K562 (cell line): ENCODE data around the gene STAM2. TPM values are rescaled to one million over a fixed set of nuclear protein-coding genes. Genes with fewer than 3 reads are reported as not detected.

ENCODE experiments used
- BRD9 ChIP-seq: fragments of 450-650 bp; IDR thresholded peaks from 2 replicates; pipeline ENCODE4 v1.6.1; 2018; ENCODE audit warnings: low read depth; ENCODE audit not compliant: partially characterized antibody
- CHD1 ChIP-seq: fragments of 200-600 bp; sonication (generic); IDR thresholded peaks from one replicate; pipeline ENCODE4 v1.6.1; 2012; ENCODE audit warnings: mild to moderate bottlenecking, moderate library complexity, low read length, inconsistent platforms
- FOSL1 ChIP-seq: fragments of 200-800 bp; sonication (Bioruptor generic); conservative IDR thresholded peaks from 2 replicates; pipeline ENCODE4 v1.6.1; 2016; ENCODE audit warnings: missing genetic modification characterization, missing compliant biosample characterization
- HNRNPH1 ChIP-seq: fragments of 200-400 bp; formaldehyde crosslinking; optimal IDR thresholded peaks from 2 replicates; pipeline ENCODE3; 2017; ENCODE audit warnings: low read depth, mild to moderate bottlenecking, low read length, moderate library complexity
- KAT8 ChIP-seq: fragments of 450-650 bp; IDR thresholded peaks from 2 replicates; pipeline ENCODE4 v1.6.1; 2016; ENCODE audit warnings: low read depth, mild to moderate bottlenecking
- MEF2A ChIP-seq: IDR thresholded peaks from 2 replicates; pipeline ENCODE4 v1.6.1; 2011; ENCODE audit warnings: low read depth, mild to moderate bottlenecking, low read length, moderate library complexity; ENCODE audit not compliant: control insufficient read depth
- PYGO2 ChIP-seq: fragments of 450-650 bp; IDR thresholded peaks from 2 replicates; pipeline ENCODE4 v1.6.1; 2016; ENCODE audit warnings: mild to moderate bottlenecking, missing genetic modification characterization, moderate library complexity, missing compliant biosample characterization
- SAP30 ChIP-seq: fragments of 200-600 bp; sonication (generic); IDR thresholded peaks from 2 replicates; pipeline ENCODE4 v1.6.1; 2012; ENCODE audit warnings: borderline replicate concordance, low read depth, mild to moderate bottlenecking, moderate library complexity, low read length, control low read depth, inconsistent platforms; ENCODE audit not compliant: insufficient read depth, poor library complexity, severe bottlenecking
- TARDBP ChIP-seq: fragments of 450-650 bp; IDR thresholded peaks from 2 replicates; pipeline ENCODE4 v1.6.1; 2016
- ZFP30 ChIP-seq: fragments of 250-450 bp; sonication (Bioruptor Pico); IDR thresholded peaks from 2 replicates; pipeline ENCODE4 v1.8.0; 2022; ENCODE audit warnings: moderate library complexity, mild to moderate bottlenecking, inconsistent platforms, borderline replicate concordance
- ZNF699 ChIP-seq: fragments of 250-450 bp; sonication (Bioruptor Pico); IDR thresholded peaks from 2 replicates; pipeline ENCODE4 v1.8.0; 2021; ENCODE audit warnings: mild to moderate bottlenecking, moderate library complexity; ENCODE audit not compliant: insufficient replicate concordance
- polyA plus RNA-seq, 8 experiments: library from polyadenylated mRNA; depleted of rRNA in 4 of 8; stranded (reverse) in 5 of 8; unstranded in 3 of 8; fragments of >200 nt; fragmentation: Nextera tagmentation in 2 of 8; fragmentation: Illumina TruSeq in 1 of 8; extraction: Ambion mirVana in 2 of 8; extraction: Trizol in 1 of 8; gene quantifications; 2 replicates each; pipeline versions ENCODE4 v1.2.1 to v1.2.3, GENCODE V29; 2011 to 2014; ENCODE audit warnings: inconsistent platforms in 1 of 8, missing spikeins in 1 of 8
- total RNA-seq, 7 experiments: library from RNA; depleted of rRNA in 6 of 7; stranded (reverse); fragments of >200 nt in 6 of 7; fragmentation: Illumina TruSeq in 2 of 7; extraction: Trizol in 2 of 7; gene quantifications; 2 replicates each; pipeline versions ENCODE4 v1.2.1 to v1.2.3, GENCODE V29; 2011 to 2021; ENCODE audit warnings: low replicate concordance in 1 of 7
- TF ChIP-seq, protein P1 (sequence below), 3 experiments: fragments of 200-800 bp in 1 of 3; sonication (Bioruptor generic) in 1 of 3; sonication (generic) in 1 of 3; formaldehyde crosslinking in 1 of 3; IDR thresholded peaks; 2 replicates each; pipeline versions ENCODE4 v1.6.1 to v1.8.0; 2016 to 2022; ENCODE audit warnings: mild to moderate bottlenecking in 2 of 3, missing compliant biosample characterization in 2 of 3, missing genetic modification characterization in 2 of 3, missing genetic modification reagents in 1 of 3
- TF ChIP-seq, protein P2 (sequence below): fragments of 250-450 bp; sonication (Bioruptor Pico); IDR thresholded peaks from 2 replicates; pipeline ENCODE4 v1.9.0; 2021; ENCODE audit warnings: mild to moderate bottlenecking, inconsistent platforms
- TF ChIP-seq, protein P3 (sequence below): fragments of 250-450 bp; sonication (Bioruptor Pico); IDR thresholded peaks from 2 replicates; pipeline ENCODE4 v1.8.0; 2022; ENCODE audit warnings: inconsistent platforms, mild to moderate bottlenecking, moderate library complexity, borderline replicate concordance
- TF ChIP-seq, protein P4 (sequence below): sonication (generic); formaldehyde crosslinking; IDR thresholded peaks from 2 replicates; pipeline ENCODE4 v1.8.0; 2022; ENCODE audit warnings: missing genetic modification reagents, mild to moderate bottlenecking, borderline replicate concordance
- TF ChIP-seq, protein P5 (sequence below): fragments of 150-350 bp; conservative IDR thresholded peaks from 2 replicates; pipeline ENCODE4 v1.6.1; 2014; ENCODE audit warnings: low read length

The STAM2 gene
- total and polyA plus RNA-seq, 9 of the 15 experiments (the other 6 are each of a cell fraction or from before 2014, with no cell fraction given): 4.5 to 13.9 (median 8.7) TPM

DNA sequence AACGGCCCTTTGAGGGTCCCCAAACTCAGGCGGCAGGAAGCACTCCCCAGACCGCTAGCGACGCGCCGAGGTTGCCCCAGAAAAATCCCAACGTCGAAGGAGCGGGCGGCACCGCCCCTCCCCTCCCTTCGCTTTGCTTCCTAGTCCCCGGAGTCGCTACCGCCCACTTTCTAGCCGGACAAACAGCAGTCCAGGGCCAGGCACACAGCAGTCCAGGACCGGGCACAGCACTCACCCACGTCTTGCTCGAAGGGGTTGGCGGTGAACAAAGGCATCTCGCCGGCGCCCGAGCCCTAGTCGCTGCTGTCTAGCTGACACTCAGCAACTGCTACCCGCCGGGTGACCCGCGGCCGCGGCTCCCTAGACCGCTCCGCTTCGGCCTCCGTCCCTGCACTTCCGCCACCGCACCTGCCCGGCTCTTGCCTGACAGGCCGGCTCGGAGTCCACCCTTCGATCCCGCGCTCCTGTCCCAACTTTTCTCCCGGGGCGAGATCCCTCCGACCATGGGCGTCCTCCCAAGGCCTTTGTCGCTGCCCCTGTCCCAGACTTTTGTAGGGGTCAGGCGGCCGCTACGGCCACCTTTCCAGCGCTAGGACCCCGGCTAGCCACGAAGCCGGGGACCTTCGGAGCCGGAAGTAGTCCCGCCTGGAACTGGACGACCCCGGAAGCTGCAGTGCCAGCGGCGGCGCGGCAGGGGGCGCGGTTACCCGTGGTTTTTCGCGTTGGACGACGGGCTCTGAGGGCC, at the start of gene STAM2 (continued):
- TF ChIP-seq, protein P1, sequence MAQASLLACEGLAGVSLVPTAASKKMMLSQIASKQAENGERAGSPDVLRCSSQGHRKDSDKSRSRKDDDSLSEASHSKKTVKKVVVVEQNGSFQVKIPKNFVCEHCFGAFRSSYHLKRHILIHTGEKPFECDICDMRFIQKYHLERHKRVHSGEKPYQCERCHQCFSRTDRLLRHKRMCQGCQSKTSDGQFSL (CRISPR knock-in tag; IDR thresholded peaks at IDR 0.05): no peak
- TF ChIP-seq, protein P1 (tag; IDR thresholded peaks at IDR 0.05): no peak
- TF ChIP-seq BRD9 (no peak), SAP30 (peak; percentile 96), ZNF699 (CRISPR knock-in tag) (no peak), ZFP30 (CRISPR knock-in tag) (no peak), HNRNPH1 (no peak), TARDBP (no peak), FOSL1 (tag) (peak; percentile 71), KAT8 (no peak), CHD1 (no peak), MEF2A (no peak), PYGO2 (tag) (no peak)
- TF ChIP-seq, protein P2, sequence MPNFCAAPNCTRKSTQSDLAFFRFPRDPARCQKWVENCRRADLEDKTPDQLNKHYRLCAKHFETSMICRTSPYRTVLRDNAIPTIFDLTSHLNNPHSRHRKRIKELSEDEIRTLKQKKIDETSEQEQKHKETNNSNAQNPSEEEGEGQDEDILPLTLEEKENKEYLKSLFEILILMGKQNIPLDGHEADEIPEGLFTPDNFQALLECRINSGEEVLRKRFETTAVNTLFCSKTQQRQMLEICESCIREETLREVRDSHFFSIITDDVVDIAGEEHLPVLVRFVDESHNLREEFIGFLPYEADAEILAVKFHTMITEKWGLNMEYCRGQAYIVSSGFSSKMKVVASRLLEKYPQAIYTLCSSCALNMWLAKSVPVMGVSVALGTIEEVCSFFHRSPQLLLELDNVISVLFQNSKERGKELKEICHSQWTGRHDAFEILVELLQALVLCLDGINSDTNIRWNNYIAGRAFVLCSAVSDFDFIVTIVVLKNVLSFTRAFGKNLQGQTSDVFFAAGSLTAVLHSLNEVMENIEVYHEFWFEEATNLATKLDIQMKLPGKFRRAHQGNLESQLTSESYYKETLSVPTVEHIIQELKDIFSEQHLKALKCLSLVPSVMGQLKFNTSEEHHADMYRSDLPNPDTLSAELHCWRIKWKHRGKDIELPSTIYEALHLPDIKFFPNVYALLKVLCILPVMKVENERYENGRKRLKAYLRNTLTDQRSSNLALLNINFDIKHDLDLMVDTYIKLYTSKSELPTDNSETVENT: peak; percentile 71; the same call in 1 of the 2 replicates
- TF ChIP-seq, protein P3, sequence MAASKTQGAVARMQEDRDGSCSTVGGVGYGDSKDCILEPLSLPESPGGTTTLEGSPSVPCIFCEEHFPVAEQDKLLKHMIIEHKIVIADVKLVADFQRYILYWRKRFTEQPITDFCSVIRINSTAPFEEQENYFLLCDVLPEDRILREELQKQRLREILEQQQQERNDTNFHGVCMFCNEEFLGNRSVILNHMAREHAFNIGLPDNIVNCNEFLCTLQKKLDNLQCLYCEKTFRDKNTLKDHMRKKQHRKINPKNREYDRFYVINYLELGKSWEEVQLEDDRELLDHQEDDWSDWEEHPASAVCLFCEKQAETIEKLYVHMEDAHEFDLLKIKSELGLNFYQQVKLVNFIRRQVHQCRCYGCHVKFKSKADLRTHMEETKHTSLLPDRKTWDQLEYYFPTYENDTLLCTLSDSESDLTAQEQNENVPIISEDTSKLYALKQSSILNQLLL (CRISPR knock-in tag): no peak
- TF ChIP-seq, protein P4, sequence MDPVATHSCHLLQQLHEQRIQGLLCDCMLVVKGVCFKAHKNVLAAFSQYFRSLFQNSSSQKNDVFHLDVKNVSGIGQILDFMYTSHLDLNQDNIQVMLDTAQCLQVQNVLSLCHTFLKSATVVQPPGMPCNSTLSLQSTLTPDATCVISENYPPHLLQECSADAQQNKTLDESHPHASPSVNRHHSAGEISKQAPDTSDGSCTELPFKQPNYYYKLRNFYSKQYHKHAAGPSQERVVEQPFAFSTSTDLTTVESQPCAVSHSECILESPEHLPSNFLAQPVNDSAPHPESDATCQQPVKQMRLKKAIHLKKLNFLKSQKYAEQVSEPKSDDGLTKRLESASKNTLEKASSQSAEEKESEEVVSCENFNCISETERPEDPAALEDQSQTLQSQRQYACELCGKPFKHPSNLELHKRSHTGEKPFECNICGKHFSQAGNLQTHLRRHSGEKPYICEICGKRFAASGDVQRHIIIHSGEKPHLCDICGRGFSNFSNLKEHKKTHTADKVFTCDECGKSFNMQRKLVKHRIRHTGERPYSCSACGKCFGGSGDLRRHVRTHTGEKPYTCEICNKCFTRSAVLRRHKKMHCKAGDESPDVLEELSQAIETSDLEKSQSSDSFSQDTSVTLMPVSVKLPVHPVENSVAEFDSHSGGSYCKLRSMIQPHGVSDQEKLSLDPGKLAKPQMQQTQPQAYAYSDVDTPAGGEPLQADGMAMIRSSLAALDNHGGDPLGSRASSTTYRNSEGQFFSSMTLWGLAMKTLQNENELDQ: no peak
- TF ChIP-seq, protein P5, sequence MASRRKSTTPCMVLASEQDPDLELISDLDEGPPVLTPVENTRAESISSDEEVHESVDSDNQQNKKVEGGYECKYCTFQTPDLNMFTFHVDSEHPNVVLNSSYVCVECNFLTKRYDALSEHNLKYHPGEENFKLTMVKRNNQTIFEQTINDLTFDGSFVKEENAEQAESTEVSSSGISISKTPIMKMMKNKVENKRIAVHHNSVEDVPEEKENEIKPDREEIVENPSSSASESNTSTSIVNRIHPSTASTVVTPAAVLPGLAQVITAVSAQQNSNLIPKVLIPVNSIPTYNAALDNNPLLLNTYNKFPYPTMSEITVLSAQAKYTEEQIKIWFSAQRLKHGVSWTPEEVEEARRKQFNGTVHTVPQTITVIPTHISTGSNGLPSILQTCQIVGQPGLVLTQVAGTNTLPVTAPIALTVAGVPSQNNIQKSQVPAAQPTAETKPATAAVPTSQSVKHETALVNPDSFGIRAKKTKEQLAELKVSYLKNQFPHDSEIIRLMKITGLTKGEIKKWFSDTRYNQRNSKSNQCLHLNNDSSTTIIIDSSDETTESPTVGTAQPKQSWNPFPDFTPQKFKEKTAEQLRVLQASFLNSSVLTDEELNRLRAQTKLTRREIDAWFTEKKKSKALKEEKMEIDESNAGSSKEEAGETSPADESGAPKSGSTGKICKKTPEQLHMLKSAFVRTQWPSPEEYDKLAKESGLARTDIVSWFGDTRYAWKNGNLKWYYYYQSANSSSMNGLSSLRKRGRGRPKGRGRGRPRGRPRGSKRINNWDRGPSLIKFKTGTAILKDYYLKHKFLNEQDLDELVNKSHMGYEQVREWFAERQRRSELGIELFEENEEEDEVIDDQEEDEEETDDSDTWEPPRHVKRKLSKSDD: no peak; the same call in 1 of the 2 replicates
